Raji (cell line): ENCODE measurements around the gene EFHB.

Source experiments
- POLR2A ChIP-seq: IDR thresholded peaks from 2 replicates; pipeline ENCODE4 v1.6.1; 2011; ENCODE audit warnings: low read depth, low read length, control low read depth; ENCODE audit not compliant: insufficient read depth

EFHB gene

DNA sequence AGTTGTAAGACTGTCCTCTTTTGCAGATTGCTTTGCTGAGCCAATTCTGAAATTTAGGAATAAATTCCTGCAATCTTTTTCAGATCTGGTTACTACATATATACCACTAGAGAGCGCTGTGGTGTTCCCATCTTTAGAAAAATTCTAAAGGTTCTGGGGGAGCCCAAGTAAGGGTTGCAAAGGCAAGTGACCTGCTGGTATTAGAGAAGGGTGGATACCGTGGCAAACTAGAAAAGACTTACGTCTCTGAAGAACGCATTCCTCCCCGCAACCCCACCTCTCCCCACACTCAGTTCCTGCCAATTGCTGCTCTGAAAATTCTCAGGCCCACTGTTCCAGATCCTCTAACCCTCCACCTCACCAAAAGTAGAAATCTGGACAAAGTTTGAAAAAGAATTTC lies 48.5 kb downstream of the EFHB start:
- TF ChIP-seq POLR2A: no peak

DNA sequence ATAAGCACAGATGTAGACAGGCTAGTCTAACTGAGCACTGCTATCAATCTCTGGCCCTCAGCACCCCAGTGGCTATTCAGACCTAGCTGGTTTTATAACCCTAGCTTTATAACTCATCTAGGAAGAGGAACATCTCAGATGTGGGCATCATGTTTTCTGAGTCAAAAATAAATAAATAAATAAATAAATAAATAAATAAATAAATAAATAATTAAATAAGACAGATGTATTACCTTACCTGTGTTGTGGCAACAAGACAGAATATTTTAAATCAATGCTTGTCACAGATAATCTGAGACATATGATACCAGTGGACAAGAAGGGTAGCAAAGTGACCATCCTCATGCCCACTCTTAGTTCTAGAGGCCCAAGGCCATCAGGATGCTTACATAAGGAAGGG lies 52.2 kb downstream of the EFHB start:
- no peak for TF ChIP-seq POLR2A

DNA sequence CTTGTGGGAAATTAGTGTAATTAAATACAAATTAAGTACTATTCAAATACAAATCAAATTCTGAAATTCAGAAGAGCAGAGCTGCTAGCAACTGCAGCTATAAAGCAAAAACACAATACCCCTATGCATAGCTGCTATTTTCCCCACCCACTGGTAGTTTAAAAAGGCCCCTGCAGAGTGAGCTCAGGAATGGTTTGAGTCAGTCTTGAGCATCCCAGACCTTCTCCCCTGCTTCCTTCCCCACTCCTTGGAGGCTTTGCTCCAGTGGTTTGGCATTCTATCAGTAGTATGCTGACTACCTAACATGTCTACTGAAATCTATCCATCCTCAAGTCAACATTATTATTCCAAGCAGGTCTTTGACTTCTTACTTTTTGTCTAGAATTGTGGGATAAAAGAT lies 53.0 kb downstream of the EFHB start:
- TF ChIP-seq POLR2A: no peak

DNA sequence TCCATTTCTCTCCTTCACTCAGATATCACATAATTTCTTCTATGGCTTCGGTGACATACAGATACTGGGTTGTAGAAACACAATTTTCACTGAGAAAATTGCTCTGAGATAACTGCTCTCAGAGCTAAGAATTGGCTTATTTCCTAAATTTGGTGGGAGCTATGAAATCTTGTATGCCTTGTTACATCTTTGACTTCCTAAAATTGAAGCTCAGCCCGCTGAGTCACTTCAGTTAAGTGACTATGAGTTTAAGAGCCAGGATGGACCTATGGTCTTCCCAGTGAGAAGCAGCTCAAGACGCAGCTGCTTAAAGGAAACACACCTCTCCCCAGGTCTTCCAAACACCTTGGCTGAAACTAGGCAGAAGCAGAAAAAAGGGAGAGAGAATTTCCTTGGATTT lies 56.4 kb downstream of the EFHB start:
- TF ChIP-seq POLR2A: no peak

DNA sequence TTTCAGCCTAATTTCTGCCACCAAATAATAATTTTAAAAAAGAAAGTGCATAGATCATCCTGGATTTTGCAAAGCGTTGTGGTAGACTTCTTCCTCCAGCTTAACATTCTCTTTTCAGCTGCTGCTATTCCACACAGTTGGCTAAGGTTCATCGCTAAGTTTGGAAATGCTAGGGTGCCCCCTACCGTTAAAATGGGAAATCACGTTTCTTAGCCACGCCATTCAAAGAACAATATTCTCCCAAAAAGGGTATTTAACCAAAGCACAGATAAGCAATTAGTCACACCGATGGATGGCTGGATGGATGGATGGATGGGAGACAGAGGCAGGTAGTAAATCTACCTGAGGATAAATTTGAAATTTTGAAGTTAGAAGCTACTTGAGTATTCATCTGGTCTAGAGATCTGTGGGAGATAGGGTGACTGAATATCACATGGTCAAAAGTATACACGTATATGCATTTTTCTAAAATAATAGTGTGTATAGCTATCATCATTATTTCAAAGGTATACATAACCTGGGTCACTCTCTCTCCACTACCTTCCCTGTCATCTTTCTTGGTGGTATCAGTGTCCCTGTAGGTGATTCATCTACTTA lies 67.2 kb downstream of the EFHB start:
- TF ChIP-seq POLR2A: no peak
